ENCODE measurements around the gene SLC39A11. TPM values are rescaled to one million over a fixed set of nuclear protein-coding genes. Genes with fewer than 3 reads are reported as not detected.

SLC39A11 gene
- total RNA-seq, 1 donor from 2014 or later = 46.1 TPM

- DNase-seq (ENCODE audit: low spot score) (no peak), ATAC-seq (no peak)
Measured at GRCh38 chr17:73048170-73048569, 44.3 kb downstream of the SLC39A11 start.

- DNase-seq (ENCODE audit: low spot score) (no peak), ATAC-seq (no peak)
Measured at GRCh38 chr17:73045724-73046123, 46.8 kb downstream of the SLC39A11 start.

- ATAC-seq (no peak), DNase-seq (ENCODE audit: low spot score) (no peak)
Measured at GRCh38 chr17:73043686-73044581, 48.6 kb downstream of the SLC39A11 start.

DNA sequence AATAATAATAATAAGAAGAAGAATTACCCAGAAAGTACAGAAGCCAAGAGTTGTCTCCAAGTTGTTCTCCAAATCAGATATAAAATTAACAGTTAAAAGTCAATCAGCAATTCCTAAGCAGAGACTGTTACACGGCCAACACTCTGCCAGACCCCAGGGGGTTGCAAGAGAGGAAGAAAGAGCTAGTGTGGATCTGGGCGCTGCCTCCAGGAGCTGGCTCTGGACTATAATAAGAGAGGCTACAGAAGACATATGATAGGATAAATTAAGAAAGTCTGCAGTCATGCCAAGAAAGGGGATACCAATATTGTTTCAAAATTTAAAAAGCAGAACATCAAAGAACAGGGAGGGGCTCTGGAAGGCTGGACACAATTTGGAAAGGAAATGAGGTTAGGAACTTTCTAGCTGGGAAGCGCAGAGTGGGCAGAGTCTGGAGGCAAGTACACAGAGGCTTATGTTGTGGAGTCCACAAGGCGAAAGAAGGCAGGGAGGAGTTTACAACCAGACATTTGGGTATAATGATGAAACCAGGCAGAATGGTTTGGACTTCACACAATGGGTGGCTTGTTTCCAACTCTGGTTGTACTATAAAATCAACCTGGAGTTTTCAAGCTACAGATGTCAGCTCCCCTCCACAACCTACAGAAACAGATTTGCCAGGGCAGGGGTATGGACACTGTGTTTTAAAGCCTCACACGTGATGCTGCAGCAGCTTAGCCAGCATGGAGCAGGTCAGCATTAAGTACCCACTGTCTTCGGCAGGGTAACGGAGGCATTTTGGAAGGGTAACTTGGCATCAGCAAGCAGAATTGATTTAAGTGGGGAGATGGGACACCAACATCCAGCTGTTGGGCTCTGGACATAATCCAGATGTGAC lies 49.4 kb downstream of the SLC39A11 start:
- DNase-seq (ENCODE audit: low spot score) = no peak
- no peak for ATAC-seq

DNA sequence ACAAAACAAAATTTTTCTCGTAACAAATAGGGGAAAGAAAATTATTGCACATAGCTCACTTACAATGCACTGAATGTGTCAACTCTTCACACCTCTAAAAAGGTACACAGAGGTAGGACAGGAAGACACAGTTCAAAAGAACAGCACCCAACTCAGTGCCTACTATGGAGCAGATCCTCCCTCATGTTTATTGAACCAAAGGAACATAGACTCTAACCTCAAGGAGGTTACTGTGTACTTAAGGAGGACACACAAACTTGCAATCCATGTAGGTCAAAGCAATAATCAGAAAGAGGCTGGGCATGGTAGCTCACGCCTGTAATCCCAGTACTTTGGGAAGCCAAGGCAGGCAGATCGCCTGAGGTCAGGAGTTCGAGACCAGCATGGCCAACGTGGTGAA lies 50.3 kb downstream of the SLC39A11 start:
- no peak for DNase-seq (ENCODE audit: low spot score)
- no peak for ATAC-seq

GRCh38 chr17:73039282-73039681 lies 53.2 kb downstream of the SLC39A11 start:
- ATAC-seq (no peak), DNase-seq (ENCODE audit: low spot score) (no peak)

DNA sequence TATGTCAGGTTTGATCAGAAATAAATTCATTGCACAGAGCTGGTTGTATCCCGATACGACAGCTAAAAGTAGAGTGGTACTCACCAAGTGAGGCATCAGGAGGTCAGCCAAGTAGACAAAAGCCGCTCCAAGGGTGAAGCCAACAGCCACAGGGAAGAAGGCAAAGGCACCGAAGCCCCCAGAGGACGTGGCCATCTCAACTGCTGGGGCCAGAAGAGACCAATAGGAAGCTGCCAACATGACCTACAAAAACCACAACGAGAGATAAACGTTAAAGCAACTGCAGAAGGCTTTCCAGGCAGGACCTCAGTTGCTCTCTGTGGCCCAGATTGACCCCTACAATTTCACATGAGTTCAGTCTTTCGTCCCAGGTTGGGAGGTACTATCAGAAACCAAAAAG lies 61.0 kb downstream of the SLC39A11 start:
- ATAC-seq (no peak), DNase-seq (ENCODE audit: low spot score) (no peak)

DNA sequence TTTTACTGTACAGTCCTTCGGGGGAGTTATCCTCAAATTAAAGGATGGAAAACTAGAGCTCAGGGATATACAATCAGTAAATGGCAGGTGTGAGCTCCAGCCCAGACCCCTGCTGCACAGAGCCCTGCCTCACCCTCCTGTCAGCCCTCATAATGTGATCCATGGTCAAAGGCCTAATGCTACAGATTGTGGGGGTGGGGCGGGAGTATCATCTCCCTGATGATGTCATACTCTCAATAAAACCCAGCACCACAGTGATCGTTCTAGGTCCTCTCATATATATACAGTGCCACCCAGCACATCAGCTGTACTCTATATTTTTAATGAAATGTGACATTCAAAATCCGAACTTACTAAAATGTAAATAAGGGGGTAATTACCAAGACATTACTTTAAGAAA lies 61.5 kb downstream of the SLC39A11 start:
- ATAC-seq = no peak
- no peak for DNase-seq (ENCODE audit: low spot score)

DNA sequence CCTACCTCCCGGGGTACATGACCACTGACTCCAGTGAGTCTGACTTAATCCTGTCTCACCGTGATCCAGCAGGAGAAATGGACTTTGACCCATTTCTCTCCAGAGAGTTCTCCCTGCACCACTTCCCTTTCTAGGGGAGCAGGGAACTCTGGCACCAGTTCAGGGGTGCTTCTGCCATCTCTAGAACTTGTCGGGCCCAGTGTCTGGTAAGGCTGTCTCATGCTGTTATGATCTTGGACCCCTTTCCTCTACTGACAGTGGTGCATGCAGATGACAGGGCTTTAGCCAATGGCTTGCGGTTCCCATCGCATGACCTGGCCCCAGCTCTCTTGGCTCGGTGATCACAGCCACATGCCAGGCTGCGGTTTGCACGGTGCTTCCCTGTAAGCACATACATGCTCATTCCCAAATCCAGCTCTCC lies 62.0 kb downstream of the SLC39A11 start:
- DNase-seq (ENCODE audit: low spot score) = peak; percentile 77
- ATAC-seq = peak; percentile 90

DNA sequence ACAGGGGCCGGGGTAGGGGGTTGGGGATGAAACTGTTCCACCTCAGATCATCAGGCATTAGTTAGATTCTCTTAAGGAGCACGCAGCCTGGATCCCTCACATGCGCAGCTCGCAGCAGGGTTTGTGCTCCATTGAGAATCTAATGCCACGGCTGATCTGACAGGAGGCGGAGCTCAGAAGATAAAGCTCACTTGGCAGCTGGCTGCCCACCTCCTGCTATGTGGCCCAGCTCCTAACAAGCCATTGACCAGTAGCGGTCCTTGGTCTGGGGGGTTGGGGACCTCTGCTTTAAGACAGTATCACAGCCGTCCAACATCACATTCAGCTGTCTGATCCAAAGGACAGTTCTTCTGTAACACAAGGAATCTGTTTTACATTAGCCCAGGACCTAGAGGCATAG lies 62.5 kb downstream of the SLC39A11 start:
- DNase-seq (ENCODE audit: low spot score) (no peak), ATAC-seq (no peak)

- no peak for DNase-seq (ENCODE audit: low spot score)
- ATAC-seq = no peak
Measured at GRCh38 chr17:73029021-73029420, 63.5 kb downstream of the SLC39A11 start.

DNA sequence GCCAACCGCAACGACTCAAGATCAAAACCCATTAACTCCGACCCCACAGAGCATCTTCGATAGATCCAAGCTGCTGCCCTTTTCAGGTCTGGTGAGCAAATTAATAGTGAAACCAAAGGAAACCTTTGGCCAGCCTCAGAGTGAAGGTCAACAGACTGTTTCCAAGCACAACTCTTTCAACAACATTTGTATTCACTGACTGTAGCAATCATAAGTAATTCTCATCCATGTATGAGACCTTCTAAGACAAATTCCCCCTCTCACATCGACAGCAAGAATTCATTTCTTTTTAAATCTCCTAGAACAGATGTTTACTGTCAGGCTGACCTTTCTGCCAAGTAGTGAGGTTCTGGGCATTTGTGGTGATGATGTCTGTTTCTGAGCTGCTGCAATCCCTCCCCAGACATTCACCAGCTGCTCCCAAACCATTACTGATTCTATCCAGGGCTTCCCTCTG lies 64.2 kb downstream of the SLC39A11 start:
- peak; percentile 75 for ATAC-seq
- no peak for DNase-seq (ENCODE audit: low spot score)

DNA sequence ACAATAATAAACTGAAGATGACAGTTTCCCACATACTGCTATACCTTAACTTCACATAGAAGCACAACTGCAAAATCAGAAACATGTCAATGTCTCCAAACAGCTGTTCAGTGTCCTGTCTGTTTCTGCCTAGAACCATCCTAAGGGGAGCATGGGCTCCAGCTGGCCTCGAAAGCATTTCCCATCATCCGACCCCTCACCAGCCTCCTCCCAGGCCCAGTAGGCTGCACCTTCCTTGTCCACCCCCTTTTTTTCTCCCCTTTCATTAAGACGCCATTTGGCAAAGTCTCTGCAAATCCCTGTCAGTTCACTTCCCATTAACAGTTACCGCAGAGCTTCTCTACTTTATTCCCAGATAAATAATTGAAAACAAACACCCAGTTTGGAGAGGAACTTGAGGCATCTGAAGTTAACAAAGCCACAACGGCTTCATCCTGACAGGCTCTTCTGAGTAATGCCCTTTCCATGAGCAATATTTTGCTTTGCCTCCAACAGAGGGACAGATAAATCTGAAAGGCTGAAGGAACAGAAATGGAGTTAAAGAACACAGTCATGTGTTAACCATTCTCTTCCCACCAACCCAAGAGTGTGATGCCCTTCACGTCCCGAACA lies 65.3 kb downstream of the SLC39A11 start:
- no peak for DNase-seq (ENCODE audit: low spot score)

DNA sequence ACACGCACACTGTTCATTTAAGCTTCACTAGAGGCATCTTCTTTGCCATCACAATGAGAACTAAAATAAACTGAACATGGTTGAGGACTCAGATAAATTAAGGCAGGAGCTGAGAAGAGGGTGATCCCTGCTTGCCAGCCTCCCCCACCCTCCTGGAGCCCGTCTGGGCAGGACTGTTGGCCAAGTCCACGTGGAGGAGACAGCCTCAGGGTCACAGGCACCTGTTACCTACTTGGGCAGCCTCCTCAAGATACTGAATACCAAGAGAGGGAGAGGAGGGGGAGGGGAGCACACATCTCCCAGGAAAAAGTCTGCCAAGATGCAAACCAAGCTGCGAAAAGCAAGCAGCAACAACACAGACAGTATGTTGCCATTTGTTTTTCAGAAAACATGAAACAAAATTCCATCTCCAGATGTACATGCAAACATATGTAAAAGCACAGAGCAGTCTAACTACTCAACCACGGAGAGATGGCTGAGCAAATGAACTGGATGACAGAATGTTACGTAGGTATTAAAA lies 67.4 kb downstream of the SLC39A11 start:
- ATAC-seq (no peak), DNase-seq (ENCODE audit: low spot score) (no peak)

More for the DNA sequence above, 65.3 kb downstream of the SLC39A11 start:
- ATAC-seq = no peak

DNA sequence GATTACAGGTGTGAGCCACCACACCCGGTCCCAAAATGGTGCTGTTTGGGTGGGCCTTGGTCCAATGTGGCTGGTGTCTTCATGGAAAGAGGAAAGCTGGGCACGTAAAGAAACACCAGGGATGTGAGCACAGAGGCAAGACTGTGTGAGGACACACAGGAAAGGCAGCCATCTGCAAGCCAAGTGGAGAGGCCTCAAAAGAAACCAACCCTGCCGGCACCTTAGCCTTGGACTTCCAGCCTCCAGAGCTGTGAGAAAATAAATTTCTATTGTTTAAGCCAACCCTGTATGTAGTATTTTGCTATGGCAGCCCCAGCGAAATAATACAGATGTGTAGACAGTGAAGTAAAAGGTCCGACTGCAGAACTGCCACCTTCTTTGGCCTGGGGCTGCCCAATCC lies 68.7 kb downstream of the SLC39A11 start:
- DNase-seq (ENCODE audit: low spot score) (no peak), ATAC-seq (no peak)

DNA sequence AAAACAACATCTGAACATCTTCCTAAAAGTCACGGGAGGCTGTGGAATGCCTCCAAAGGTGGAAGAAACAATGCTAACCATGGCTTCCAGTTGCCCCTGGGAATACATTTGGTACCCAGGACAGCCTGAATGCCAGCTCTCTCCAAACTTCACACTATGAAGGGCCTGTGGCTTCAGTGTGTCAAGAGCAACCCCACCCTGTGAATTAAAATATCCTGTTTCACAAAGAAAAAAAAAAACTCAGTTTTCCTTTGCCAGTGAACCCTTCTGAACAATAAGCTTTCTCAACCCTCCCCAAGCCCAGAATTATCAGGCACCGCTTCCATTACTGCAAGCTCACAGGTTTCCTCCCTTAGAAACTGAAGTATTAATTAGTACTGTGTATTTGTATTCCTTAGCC lies 69.8 kb downstream of the SLC39A11 start:
- no peak for ATAC-seq
- no peak for DNase-seq (ENCODE audit: low spot score)

GRCh38 chr17:73021771-73022170 lies 70.7 kb downstream of the SLC39A11 start:
- ATAC-seq = no peak
- DNase-seq (ENCODE audit: low spot score) = no peak

DNA sequence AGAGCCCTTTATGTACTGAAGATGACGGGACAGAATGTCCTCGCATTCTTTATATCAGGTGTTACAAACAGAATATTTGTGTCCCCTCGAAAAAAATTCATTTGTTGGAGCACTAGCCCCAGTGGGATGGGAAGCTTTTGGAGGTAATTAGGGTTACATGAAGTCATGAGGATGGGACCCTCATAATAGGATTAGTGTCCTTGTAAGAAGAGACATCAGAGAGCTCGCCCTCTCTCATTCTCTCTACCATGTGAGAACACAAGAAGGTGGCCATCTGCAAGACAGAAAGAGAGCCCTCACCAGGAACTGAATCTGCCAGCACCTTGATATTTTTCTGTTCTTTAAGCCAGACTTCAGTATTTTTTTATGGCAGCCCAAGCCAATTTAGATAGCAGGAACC lies 72.4 kb downstream of the SLC39A11 start:
- no peak for ATAC-seq

DNA sequence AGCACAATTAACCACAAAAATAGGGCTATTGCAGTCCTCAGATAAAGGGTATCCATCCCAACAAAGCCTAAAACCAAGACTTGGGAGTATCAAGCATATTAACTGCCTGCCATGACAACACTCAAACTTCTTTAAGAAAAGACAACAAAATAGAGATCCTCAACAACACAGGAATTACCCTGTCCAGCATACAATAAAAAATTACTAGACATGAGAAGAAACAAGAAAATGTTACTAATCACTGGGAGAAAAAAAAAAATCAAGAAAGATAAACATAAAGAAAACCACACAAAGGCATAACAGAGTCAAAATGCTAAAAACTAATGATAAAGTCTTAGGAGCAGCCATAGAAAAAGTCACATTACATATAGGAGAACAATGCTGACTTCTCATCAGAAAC lies 73.9 kb downstream of the SLC39A11 start:
- ATAC-seq (no peak), DNase-seq (ENCODE audit: low spot score) (no peak)

More for the DNA sequence above, 72.4 kb downstream of the SLC39A11 start:
- DNase-seq (ENCODE audit: low spot score) = no peak

GRCh38 chr17:73017658-73018057 lies 74.8 kb downstream of the SLC39A11 start:
- DNase-seq (ENCODE audit: low spot score) = no peak
- ATAC-seq = no peak

DNA sequence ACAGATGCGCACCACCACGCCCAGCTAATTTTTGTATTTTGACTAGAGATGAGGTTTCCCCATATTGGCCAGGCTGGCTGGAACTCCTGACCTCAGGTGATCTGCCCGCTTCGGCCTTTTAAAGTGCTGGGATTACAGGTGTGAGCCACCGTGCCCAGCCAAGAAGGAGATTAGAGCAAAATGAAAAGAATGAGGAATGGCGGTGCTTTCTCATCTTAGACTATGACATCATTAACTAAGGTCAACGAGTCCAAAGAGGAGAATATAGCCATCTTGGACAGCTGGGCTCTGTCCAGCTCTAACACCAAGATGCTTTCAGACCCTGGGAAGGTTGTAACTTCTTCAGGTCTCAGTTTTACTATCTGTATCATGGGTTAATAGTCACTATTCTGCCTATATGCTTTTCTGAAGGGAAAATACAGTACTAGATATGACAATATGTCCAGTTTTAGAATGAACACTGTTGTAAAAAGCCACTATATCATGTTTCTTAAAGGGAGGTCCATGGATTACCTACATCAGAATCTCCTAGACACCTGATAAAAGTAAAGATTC lies 76.7 kb downstream of the SLC39A11 start:
- ATAC-seq (no peak), DNase-seq (ENCODE audit: low spot score) (no peak)

Data from left lobe of liver (tissue), 2 donors.